H1 (cell line): ENCODE data around the gene UBXN4. TPM values are rescaled to one million over a fixed set of nuclear protein-coding genes. Genes with fewer than 3 reads are reported as not detected.

Source experiments
- CTCF ChIA-PET: fragments of 300-600 bp; sonication (Branson Sonifier 250); formaldehyde crosslinking; loops from one replicate; lab custom pipeline; 2021; ENCODE audit not compliant: partially characterized antibody; lab: Charles Lee
- POLR2A ChIA-PET: fragments of 300-600 bp; sonication (Branson Sonifier 250); formaldehyde crosslinking; loops from one replicate; lab custom pipeline; 2021; ENCODE audit warnings: inconsistent platforms; ENCODE audit not compliant: partially characterized antibody; lab: Charles Lee
- DNase-seq, 2 experiments: peaks; one replicate each; pipeline versions ENCODE4 v3.0.0 to v3.0.0-alpha.2; 2010 to 2022; ENCODE audit warnings: low spot score in 2 of 2, low read depth in 1 of 2, mixed read lengths in 1 of 2
- FAIRE-seq: peaks from 2 replicates; lab custom pipeline; 2011; peaks lifted over from hg19 to GRCh38; lab: Jason Lieb, UNC
- H2AFZ ChIP-seq: 2 replicates; pipeline ENCODE4 v1.8.1; 2012; ENCODE audit warnings: low read length, inconsistent platforms
- H2AK5ac ChIP-seq: 2 replicates; pipeline ENCODE4 v1.6.1; 2013; ENCODE audit warnings: low read depth, low read length
- H2BK120ac ChIP-seq: replicated peaks from 2 replicates; pipeline ENCODE3; 2013; ENCODE audit warnings: low read depth, low read length, inconsistent platforms
- H2BK12ac ChIP-seq: 2 replicates; pipeline ENCODE4 v1.6.1; 2013; ENCODE audit warnings: low read depth, low read length
- H2BK15ac ChIP-seq: 2 replicates; pipeline ENCODE4 v1.6.1; 2013; ENCODE audit warnings: low read length
- H2BK20ac ChIP-seq: 2 replicates; pipeline ENCODE4 v1.6.1; 2013; ENCODE audit warnings: low read length
- H2BK5ac ChIP-seq: 2 replicates; pipeline ENCODE4 v1.6.1; 2013; ENCODE audit warnings: low read depth, low read length
- H3K14ac ChIP-seq: 2 replicates; pipeline ENCODE4 v1.6.1; 2013; ENCODE audit warnings: inconsistent platforms; ENCODE audit not compliant: insufficient read length
- H3K18ac ChIP-seq: 2 replicates; pipeline ENCODE4 v1.6.1; 2013; ENCODE audit warnings: low read length; ENCODE audit errors: extremely low read depth
- H3K23ac ChIP-seq: 2 replicates; pipeline ENCODE4 v1.6.1; 2013; ENCODE audit warnings: inconsistent platforms; ENCODE audit not compliant: insufficient read length
- H3K23me2 ChIP-seq: 2 replicates; pipeline ENCODE4 v1.6.1; 2013; ENCODE audit warnings: low read depth, low read length
- H3K27ac ChIP-seq: 2 replicates; pipeline ENCODE4 v1.6.1; 2011; ENCODE audit warnings: low read depth, low read length, inconsistent platforms
- H3K27me3 ChIP-seq, 4 experiments: replicated peaks in 1 of 4; 1 replicate in 1 of 4; 2 replicates in 3 of 4; pipeline versions ENCODE4 v1.6.1 to v1.8.1; 2011 to 2013; ENCODE audit warnings: low read length in 3 of 4, mild to moderate bottlenecking in 3 of 4, inconsistent platforms in 2 of 4, mixed read lengths in 2 of 4, moderate library complexity in 1 of 4; ENCODE audit not compliant: control insufficient read depth in 3 of 4, insufficient read depth in 3 of 4; ENCODE audit errors: extremely low read depth in 1 of 4
- H3K36me3 ChIP-seq, 4 experiments: 2 replicates each; pipeline versions ENCODE4 v1.6.1 to v1.8.1; 2011 to 2013; ENCODE audit warnings: mild to moderate bottlenecking in 4 of 4, low read length in 3 of 4, moderate library complexity in 2 of 4, control low read depth in 1 of 4, inconsistent platforms in 1 of 4; ENCODE audit not compliant: insufficient read depth in 4 of 4, control insufficient read depth in 2 of 4
- H3K4ac ChIP-seq: replicated peaks from 2 replicates; pipeline ENCODE3; 2013; ENCODE audit warnings: low read length, low read depth, mixed read lengths, inconsistent platforms; ENCODE audit not compliant: insufficient read length
- H3K4me1 ChIP-seq, 4 experiments: replicated peaks in 1 of 4; 1 replicate in 1 of 4; 2 replicates in 3 of 4; pipeline versions ENCODE4 v1.6.1 to v1.8.1; 2011 to 2013; ENCODE audit warnings: low read length in 3 of 4, inconsistent platforms in 2 of 4, mixed read lengths in 1 of 4; ENCODE audit not compliant: insufficient read depth in 4 of 4, control insufficient read depth in 3 of 4
- H3K4me2 ChIP-seq, 2 experiments: 2 replicates each; pipeline versions ENCODE4 v1.6.1 to v1.8.1; 2011 to 2013; ENCODE audit warnings: low read depth in 2 of 2, low read length in 2 of 2, control low read depth in 1 of 2, inconsistent platforms in 1 of 2, mild to moderate bottlenecking in 1 of 2; ENCODE audit not compliant: insufficient read depth in 1 of 2
- H3K4me3 ChIP-seq, 4 experiments: fragments of 200-600, 300-600 bp in 1 of 4; sonication (generic), shearing (Covaris generic), sonication (Bioruptor Twin) in 1 of 4; 2 replicates each; pipeline versions ENCODE4 v1.5.1 to v1.8.1; 2011 to 2016; ENCODE audit warnings: low read length in 4 of 4, low read depth in 3 of 4, control low read depth in 2 of 4, inconsistent platforms in 2 of 4, mild to moderate bottlenecking in 2 of 4, mixed read lengths in 1 of 4, moderate library complexity in 1 of 4; ENCODE audit not compliant: insufficient read depth in 2 of 4; ENCODE audit errors: extremely low read depth in 1 of 4
- H3K56ac ChIP-seq: replicated peaks from 2 replicates; pipeline ENCODE3; 2013; ENCODE audit warnings: low read depth, mild to moderate bottlenecking, mixed read lengths, low read length, inconsistent platforms; ENCODE audit not compliant: insufficient read length
- H3K79me1 ChIP-seq: 2 replicates; pipeline ENCODE4 v1.6.1; 2013; ENCODE audit warnings: low read depth, low read length, control low read depth
- H3K79me2 ChIP-seq, 2 experiments: 2 replicates each; pipeline versions ENCODE4 v1.6.1 to v1.8.1; 2012 to 2013; ENCODE audit warnings: low read length in 2 of 2, mild to moderate bottlenecking in 2 of 2, inconsistent platforms in 1 of 2; ENCODE audit not compliant: insufficient read depth in 2 of 2, control insufficient read depth in 1 of 2
- H3K9ac ChIP-seq, 4 experiments: replicated peaks in 1 of 4; 1 replicate in 1 of 4; 2 replicates in 3 of 4; pipeline versions ENCODE4 v1.6.1 to v1.8.1; 2011 to 2013; ENCODE audit warnings: low read depth in 3 of 4, low read length in 3 of 4, control low read depth in 2 of 4, mild to moderate bottlenecking in 2 of 4, moderate library complexity in 2 of 4, inconsistent platforms in 1 of 4; ENCODE audit errors: extremely low read depth in 1 of 4
- H3K9me3 ChIP-seq, 2 experiments: 2 replicates each; pipeline versions ENCODE4 v1.6.1 to v1.8.1; 2012 to 2013; ENCODE audit warnings: mild to moderate bottlenecking in 2 of 2, moderate library complexity in 2 of 2, control low read depth in 1 of 2, inconsistent platforms in 1 of 2, low read depth in 1 of 2, low read length in 1 of 2, mixed read lengths in 1 of 2; ENCODE audit not compliant: insufficient read depth in 2 of 2
- H4K20me1 ChIP-seq, 2 experiments: replicated peaks in 1 of 2; 2 replicates each; pipeline versions ENCODE3 to v1.8.1; 2011 to 2013; ENCODE audit warnings: inconsistent platforms in 2 of 2, low read length in 2 of 2, mild to moderate bottlenecking in 1 of 2; ENCODE audit not compliant: insufficient read depth in 2 of 2, control insufficient read depth in 1 of 2
- H4K5ac ChIP-seq: 2 replicates; pipeline ENCODE4 v1.6.1; 2013; ENCODE audit warnings: low read length, low read depth, mixed read lengths, inconsistent platforms; ENCODE audit not compliant: insufficient read length
- H4K8ac ChIP-seq: 2 replicates; pipeline ENCODE4 v1.8.0; 2013; ENCODE audit warnings: mild to moderate bottlenecking, moderate library complexity, low read length, inconsistent platforms; ENCODE audit not compliant: insufficient read depth; ENCODE audit errors: extremely low read depth
- H4K91ac ChIP-seq: replicated peaks from 2 replicates; pipeline ENCODE3; 2013; ENCODE audit warnings: low read length, mixed read lengths, inconsistent platforms; ENCODE audit not compliant: insufficient read length
- JUN ChIP-seq: IDR thresholded peaks from 2 replicates; pipeline ENCODE4 v1.6.1; 2011; ENCODE audit warnings: low read depth, mild to moderate bottlenecking, improper control_type of control experiment, low read length
- TBP ChIP-seq: IDR thresholded peaks from 2 replicates; pipeline ENCODE4 v1.6.1; 2011; ENCODE audit warnings: low read depth, low read length, improper control_type of control experiment
- WGBS, 2 experiments: shearing (Covaris generic) in 1 of 2; methylation state at CpG; one replicate each; pipeline versions ENCODE4 v1.1.6 to v1.1.7; 2013 to 2015; ENCODE audit warnings: low lambda C conversion rate in 2 of 2, mixed read lengths in 2 of 2, inconsistent platforms in 1 of 2, low coverage in 1 of 2, missing lambda C conversion rate in 1 of 2; ENCODE audit not compliant: insufficient replicate concordance in 2 of 2, insufficient coverage in 1 of 2, insufficient read length in 1 of 2; ENCODE audit errors: extremely low coverage in 1 of 2, missing lambda C conversion rate in 1 of 2; 5-methylcytosine and 5-hydroxymethylcytosine counted together
- polyA plus RNA-seq, 7 experiments: library from polyadenylated mRNA; depleted of rRNA in 3 of 7; stranded (reverse) in 5 of 7; unstranded in 2 of 7; fragments of >200 nt in 5 of 7; fragments of 200-250 nt in 2 of 7; gene quantifications; 1 replicate in 5 of 7; 2 replicates in 1 of 7; 4 replicates in 1 of 7; pipeline versions ENCODE4 v1.2.1 to v1.2.3, GENCODE V29; 2011 to 2013; ENCODE audit warnings: missing spikeins in 2 of 7, mixed read lengths in 2 of 7
- total RNA-seq: library from RNA; stranded (reverse); fragmentation: NEBNext Ultra II Directional; extraction: Animal tissue kit (Norgen Biotek cat#: 25700); gene quantifications from 2 replicates; pipeline ENCODE4 v1.2.1, GENCODE V29; 2021

UBXN4 gene
- total and polyA plus RNA-seq, 2 of the 8 experiments (the other 6 are each of a cell fraction or from before 2014, with no cell fraction given): 20.1 to 64.2 TPM

DNA sequence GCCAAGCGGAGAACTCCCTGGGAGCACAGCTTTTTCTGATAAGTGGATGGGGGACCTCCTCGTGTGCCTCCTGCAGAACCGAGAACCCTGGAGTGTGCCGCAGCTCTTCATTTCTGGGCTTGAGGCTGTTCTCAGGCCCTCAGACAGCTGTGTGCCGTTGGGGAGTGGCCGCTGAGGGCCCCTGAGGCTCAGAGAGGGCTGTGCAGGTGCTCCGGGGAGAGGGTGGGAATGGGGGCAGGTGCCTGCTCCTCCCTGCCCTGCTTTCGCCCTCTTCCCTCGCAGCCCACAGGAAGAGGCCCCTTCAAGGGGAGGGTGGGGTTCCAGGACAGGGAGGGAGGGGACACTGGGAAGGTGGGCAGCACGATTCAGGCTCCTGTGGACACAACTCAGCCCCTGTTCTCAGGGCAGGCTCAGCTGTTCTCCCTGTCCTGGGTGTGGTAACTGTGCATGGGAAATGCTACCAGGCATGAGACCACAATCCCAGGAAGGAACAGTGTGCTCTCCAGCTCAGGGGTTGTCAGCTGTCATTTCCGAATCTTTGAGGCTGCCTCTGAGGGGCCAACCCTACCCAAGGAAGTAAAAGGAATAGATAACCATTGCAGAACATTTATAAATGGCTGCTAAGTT, 84.0 kb downstream of the UBXN4 start:
- H4K91ac ChIP-seq: no peak overlapping the region
- no peak overlapping the region for H3K14ac ChIP-seq
- H3K4me1 ChIP-seq: no peaks in the 10 kb centered on the region
- H3K56ac ChIP-seq: no peak overlapping the region
- no peak overlapping the region for H3K27ac ChIP-seq
- H2BK12ac ChIP-seq: no peak overlapping the region
- ChIA-PET CTCF (interaction anchor here (0.7 to 5.6 kb wide), 6 partner anchors 9 to 88 kb away, joined by 3 to 24 read pairs (median 4); no protein-coding TSS in a partner anchor), POLR2A (interaction anchor here (0.6 to 1.8 kb wide), 3 partner anchors 10 to 53 kb away, joined by 3 to 5 read pairs (median 4); partner anchors contain the start of gene MCM6)
- 0 out of 2 replicates have a peak overlapping the region, but pooled peaks have one; percentile 52 for H2AFZ ChIP-seq
- no peaks in the 10 kb centered on the region for H3K9me3 ChIP-seq
- no peaks in the 10 kb centered on the region for H3K23me2 ChIP-seq
- H2BK20ac ChIP-seq: no peak overlapping the region
- FAIRE-seq (no peak), DNase-seq (no peak)
- no peak overlapping the region for H3K18ac ChIP-seq
- no peak overlapping the region for H3K4ac ChIP-seq
- no peak overlapping the region for H3K4me3 ChIP-seq
- H4K8ac ChIP-seq: peak overlapping the region; percentile 53; the same call in 1 of the 2 replicates
- TF ChIP-seq TBP (no peak), JUN (no peak)
- no peaks in the 10 kb centered on the region; the same call in 1 of the 2 replicates for H3K79me1 ChIP-seq
- no peak overlapping the region for H2BK15ac ChIP-seq
- H3K4me2 ChIP-seq: no peak overlapping the region
- no peak overlapping the region for H3K23ac ChIP-seq
- H3K36me3 ChIP-seq: no peaks in the 10 kb centered on the region
- H3K27me3 ChIP-seq: no peaks in the 10 kb centered on the region
- WGBS, 2 experiments: 85% methylated on average over 10 of the region's 11 CpGs; no CpG with 5 or more reads in 1 of the 2 experiments
- H4K5ac ChIP-seq: no peak overlapping the region
- H2AK5ac ChIP-seq: no peak overlapping the region
- no peak overlapping the region for H3K9ac ChIP-seq
- no peak overlapping the region for H2BK120ac ChIP-seq
- no peaks in the 10 kb centered on the region for H3K79me2 ChIP-seq
- H2BK5ac ChIP-seq: no peak overlapping the region
- no peaks in the 10 kb centered on the region for H4K20me1 ChIP-seq
